ENCODE measurements around the gene SHISAL2B.
A peak's percentile ranks its signal among the peaks of the same experiment; 100 is the strongest.

Gene SHISAL2B

DNA sequence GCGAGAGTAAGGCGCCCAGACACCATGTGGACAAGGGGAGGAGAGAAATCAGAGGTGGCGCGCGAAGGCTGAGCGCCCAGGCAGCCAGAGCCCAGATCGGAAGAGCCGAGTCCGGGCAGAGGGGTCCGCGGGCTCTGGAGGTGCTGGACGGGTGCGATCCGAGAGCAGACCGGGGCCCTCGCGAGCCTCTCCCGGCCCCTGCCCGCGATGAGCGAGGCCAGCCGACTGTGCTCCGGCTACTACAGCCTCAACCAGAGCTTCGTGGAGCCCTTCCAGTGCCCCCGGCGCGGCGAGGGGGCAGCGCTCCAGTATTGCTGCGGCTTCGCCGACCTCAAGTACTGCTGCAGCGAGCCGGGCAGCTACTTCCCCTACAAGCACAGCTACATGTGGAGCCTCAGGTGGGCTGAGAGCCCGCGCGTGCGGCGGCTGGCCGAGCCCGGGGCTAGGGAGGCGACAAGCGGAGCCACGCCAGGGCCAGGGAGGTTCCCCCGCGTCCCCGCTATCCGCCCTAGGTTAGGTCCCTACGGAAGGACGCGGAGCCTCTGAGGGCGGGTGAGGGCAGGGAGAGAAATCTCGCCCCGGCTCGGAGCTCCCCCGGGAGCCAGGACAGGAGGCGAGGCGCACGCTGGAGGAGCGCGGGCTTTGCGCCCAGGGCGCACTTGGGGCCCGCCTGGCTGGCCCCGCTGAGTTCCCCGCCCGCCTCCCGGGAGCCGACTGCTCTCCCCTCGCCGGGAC is at the start of gene SHISAL2B:
Gene SHISAL2B (plus strand): TSS at position 87 of the 735 bp plus-strand sequence. CDS start 121 bp downstream, at position 208.
- peak; percentile 31 to 36 for DNase-seq (ENCODE audit: low read depth in 2 of 2)

DNA sequence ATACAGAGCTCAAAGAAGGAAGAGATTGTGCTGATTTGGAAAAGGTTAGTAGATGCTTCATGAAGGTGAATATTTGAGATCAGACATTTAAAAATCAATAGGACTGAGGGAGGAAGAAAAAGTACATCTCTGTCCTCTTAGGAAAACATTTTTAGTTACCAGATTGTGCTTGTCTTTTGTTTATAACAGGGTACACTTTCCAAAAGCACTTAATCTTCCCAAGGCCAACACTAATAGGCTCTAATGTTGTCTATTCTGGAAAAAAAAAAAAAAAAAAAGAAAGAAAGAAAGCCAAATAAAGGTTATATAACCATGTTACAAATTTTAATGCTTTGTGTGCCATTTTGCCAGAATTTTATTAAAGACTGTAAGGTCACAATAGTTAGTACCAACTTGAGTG is 45.5 kb upstream of the SHISAL2B start:
- TF ChIP-seq, protein P1, sequence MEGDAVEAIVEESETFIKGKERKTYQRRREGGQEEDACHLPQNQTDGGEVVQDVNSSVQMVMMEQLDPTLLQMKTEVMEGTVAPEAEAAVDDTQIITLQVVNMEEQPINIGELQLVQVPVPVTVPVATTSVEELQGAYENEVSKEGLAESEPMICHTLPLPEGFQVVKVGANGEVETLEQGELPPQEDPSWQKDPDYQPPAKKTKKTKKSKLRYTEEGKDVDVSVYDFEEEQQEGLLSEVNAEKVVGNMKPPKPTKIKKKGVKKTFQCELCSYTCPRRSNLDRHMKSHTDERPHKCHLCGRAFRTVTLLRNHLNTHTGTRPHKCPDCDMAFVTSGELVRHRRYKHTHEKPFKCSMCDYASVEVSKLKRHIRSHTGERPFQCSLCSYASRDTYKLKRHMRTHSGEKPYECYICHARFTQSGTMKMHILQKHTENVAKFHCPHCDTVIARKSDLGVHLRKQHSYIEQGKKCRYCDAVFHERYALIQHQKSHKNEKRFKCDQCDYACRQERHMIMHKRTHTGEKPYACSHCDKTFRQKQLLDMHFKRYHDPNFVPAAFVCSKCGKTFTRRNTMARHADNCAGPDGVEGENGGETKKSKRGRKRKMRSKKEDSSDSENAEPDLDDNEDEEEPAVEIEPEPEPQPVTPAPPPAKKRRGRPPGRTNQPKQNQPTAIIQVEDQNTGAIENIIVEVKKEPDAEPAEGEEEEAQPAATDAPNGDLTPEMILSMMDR (IDR thresholded peaks at IDR 0.05; ENCODE audit: low read depth, low read length): no peak
- DNase-seq (ENCODE audit: low read depth in 2 of 2): no peak

More for the DNA sequence above, at the start of gene SHISAL2B:
- TF ChIP-seq, protein P1 (IDR thresholded peaks at IDR 0.05; ENCODE audit: low read depth, low read length): no peak
- peak within 1 kb of the TSS; percentile 36 to 43 for H3K4me3 ChIP-seq (replicated peaks in 1 of 2; ENCODE audit: low read depth in 2 of 2, low read length in 2 of 2)

DNA sequence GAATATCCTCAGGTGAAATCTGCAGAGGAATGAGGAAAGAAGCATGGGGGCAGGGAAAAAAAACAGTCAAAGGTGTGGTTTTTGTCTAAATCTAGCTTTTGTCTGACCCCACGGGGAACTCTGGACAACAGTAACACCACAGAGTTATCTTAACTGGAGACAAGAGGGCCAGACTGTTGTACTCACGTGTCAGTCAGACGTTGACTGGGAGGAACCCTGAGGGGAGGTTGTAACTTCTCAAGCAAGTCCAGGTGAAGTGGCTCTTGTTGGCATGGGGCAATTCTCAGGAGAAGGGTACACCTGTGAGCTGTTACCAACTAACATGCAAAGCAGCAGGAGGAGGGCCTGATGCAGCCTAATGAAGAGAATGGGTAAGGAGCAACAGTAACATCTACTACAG is 44.1 kb upstream of the SHISAL2B start:
- TF ChIP-seq, protein P1 (IDR thresholded peaks at IDR 0.05; ENCODE audit: low read depth, low read length): no peak
- no peak overlapping the region for H3K4me3 ChIP-seq (replicated peaks in 1 of 2; ENCODE audit: low read depth in 2 of 2, low read length in 2 of 2)
- DNase-seq (ENCODE audit: low read depth in 2 of 2): no peak

More for the DNA sequence above, 45.5 kb upstream of the SHISAL2B start:
- H3K4me3 ChIP-seq (replicated peaks in 1 of 2; ENCODE audit: low read depth in 2 of 2, low read length in 2 of 2): no peak overlapping the region

DNA sequence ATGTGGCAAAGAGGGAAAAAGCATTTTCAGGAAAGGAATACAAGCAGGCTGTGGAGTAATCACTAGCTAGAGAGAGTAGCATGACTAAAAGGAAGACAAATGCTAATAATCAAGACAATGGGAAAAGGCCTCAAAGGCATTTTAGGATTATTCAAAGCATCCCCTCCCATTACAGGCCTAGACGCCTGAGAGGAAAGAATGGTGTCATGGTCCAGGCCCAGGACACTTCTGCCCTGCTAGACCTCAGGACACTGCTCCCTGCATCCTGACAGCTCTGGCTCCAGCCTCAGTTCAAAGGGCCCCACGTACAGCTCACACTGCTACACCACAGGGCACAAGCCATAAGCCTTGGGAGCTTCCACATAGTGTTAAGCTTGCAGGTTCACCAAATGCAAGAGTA is 40.8 kb upstream of the SHISAL2B start:
- H3K4me3 ChIP-seq (replicated peaks in 1 of 2; ENCODE audit: low read depth in 2 of 2, low read length in 2 of 2): no peak overlapping the region
- DNase-seq (ENCODE audit: low read depth in 2 of 2): no peak
- TF ChIP-seq, protein P1 (IDR thresholded peaks at IDR 0.05; ENCODE audit: low read depth, low read length): no peak

DNA sequence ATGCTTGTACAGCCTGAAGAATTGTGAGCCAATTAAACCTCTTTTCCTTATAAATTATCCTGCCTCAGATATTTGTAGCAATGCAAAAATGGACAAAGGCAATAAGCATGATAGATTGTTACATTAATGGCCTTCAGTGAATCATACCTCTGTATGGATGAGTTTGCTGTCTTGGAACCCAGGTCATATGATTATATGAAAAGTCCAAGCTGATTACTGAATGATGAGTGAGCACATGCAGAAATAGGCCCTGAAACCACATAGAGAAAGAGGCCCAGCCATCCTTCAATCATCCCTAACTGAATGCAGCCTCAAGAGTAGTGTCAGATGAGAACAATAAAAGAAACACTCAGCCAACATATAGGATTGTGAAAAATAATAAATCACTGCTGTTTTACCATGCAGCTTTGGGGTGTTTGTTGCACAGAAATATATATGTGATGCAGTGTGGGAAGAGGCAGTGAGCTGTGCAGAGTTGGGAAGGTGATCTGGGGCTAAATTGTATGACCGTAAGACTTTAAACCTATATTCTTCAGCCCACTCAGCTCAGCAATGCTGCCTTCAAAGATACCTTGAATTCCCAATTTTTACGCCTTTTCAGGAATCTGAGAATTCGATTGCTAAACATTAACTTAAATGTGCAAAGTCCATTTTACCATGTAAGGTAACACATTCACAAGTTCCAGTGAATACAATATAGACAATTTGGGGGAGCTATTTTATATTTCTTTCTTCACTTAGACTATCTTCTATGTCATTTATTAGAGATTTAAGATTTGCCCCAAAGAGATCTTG is 36.3 kb upstream of the SHISAL2B start:
- H3K4me3 ChIP-seq (replicated peaks in 1 of 2; ENCODE audit: low read depth in 2 of 2, low read length in 2 of 2): no peak overlapping the region
- no peak for DNase-seq (ENCODE audit: low read depth in 2 of 2)
- TF ChIP-seq, protein P1 (IDR thresholded peaks at IDR 0.05; ENCODE audit: low read depth, low read length): no peak

DNA sequence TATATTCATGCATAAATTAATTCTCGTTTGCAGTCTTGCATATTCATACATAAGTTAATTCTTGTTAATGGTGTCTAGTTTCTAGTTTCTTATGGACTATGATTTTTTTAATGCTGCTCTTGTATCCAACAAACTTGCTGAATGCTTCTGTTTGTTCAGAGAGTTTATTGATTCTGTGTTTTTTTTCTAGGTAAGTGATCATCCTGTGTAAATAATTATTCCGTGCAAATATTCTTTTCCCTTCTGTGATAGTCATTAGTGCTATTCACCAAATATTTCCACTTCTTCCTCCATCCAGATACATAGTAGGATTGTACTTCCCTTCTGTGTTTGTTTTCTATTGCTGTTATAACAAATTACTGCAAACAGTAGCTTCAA is 35.8 kb upstream of the SHISAL2B start:
- no peak for DNase-seq (ENCODE audit: low read depth in 2 of 2)
- TF ChIP-seq, protein P1 (IDR thresholded peaks at IDR 0.05; ENCODE audit: low read depth, low read length): no peak

More for the DNA sequence above, 35.8 kb upstream of the SHISAL2B start:
- no peak overlapping the region for H3K4me3 ChIP-seq (replicated peaks in 1 of 2; ENCODE audit: low read depth in 2 of 2, low read length in 2 of 2)

All from cardiac fibroblast (primary cell).